HepG2 (cell line): ENCODE results near the gene TTC17. TPM values are rescaled to one million over a fixed set of nuclear protein-coding genes. Genes with fewer than 3 reads are reported as not detected.

Experiments used
- BHLHE40 ChIP-seq: IDR thresholded peaks from 2 replicates; pipeline ENCODE4 v1.6.1; 2011; ENCODE audit warnings: low read length, improper control_type of control experiment
- CC2D1A ChIP-seq: sonication (generic); formaldehyde crosslinking; IDR thresholded peaks from 2 replicates; pipeline ENCODE4 v1.8.1; 2023; ENCODE audit warnings: mild to moderate bottlenecking, missing genetic modification reagents
- DNMT1 ChIP-seq: sonication (generic); formaldehyde crosslinking; IDR thresholded peaks from 2 replicates; pipeline ENCODE4 v1.5.1; 2020; ENCODE audit warnings: mild to moderate bottlenecking, missing genetic modification reagents
- KAT8 ChIP-seq: IDR thresholded peaks from 2 replicates; pipeline ENCODE4 v1.6.1; 2016; ENCODE audit warnings: missing genetic modification reagents, missing compliant biosample characterization
- MTF2 ChIP-seq: sonication (generic); formaldehyde crosslinking; IDR thresholded peaks from 2 replicates; pipeline ENCODE4 v1.5.0; 2020; ENCODE audit warnings: missing genetic modification reagents, borderline replicate concordance
- MXD4 ChIP-seq: IDR thresholded peaks from 2 replicates; pipeline ENCODE4 v1.6.1; 2016; ENCODE audit warnings: mild to moderate bottlenecking, missing biosample characterization, missing genetic modification reagents
- NPAS2 ChIP-seq: sonication (generic); formaldehyde crosslinking; IDR thresholded peaks from 2 replicates; pipeline ENCODE4 v1.8.0; 2022; ENCODE audit warnings: mild to moderate bottlenecking, missing genetic modification reagents, borderline replicate concordance
- PHF21A ChIP-seq: sonication (generic); formaldehyde crosslinking; IDR thresholded peaks from 2 replicates; pipeline ENCODE4 v1.5.0; 2020; ENCODE audit warnings: mild to moderate bottlenecking, missing genetic modification reagents
- PHF5A ChIP-seq: IDR thresholded peaks from one replicate; pipeline ENCODE4 v1.6.1; 2018; ENCODE audit warnings: low read depth, missing genetic modification reagents; ENCODE audit not compliant: unreplicated experiment
- SRF ChIP-seq: IDR thresholded peaks from 2 replicates; pipeline ENCODE4 v1.6.1; 2011; ENCODE audit warnings: mild to moderate bottlenecking, low read depth, low read length, moderate library complexity
- TOE1 ChIP-seq: sonication (generic); formaldehyde crosslinking; IDR thresholded peaks from 2 replicates; pipeline ENCODE4 v1.4.0; 2020; ENCODE audit warnings: mild to moderate bottlenecking, missing genetic modification reagents
- ZC3H13 ChIP-seq: sonication (generic); formaldehyde crosslinking; IDR thresholded peaks from 2 replicates; pipeline ENCODE4 v1.8.1; 2023; ENCODE audit warnings: mild to moderate bottlenecking, missing genetic modification reagents, moderate library complexity
- ZNF101 ChIP-seq: sonication (generic); formaldehyde crosslinking; IDR thresholded peaks from 2 replicates; pipeline ENCODE4 v1.4.0; 2020; ENCODE audit warnings: mild to moderate bottlenecking, low read depth, missing genetic modification reagents, borderline replicate concordance
- ZNF138 ChIP-seq: sonication (generic); formaldehyde crosslinking; IDR thresholded peaks from 2 replicates; pipeline ENCODE4 v1.5.0; 2020; ENCODE audit warnings: mild to moderate bottlenecking, low read depth, missing genetic modification reagents
- ZNF367 ChIP-seq: sonication (generic); formaldehyde crosslinking; IDR thresholded peaks from 2 replicates; pipeline ENCODE4 v1.4.0; 2020; ENCODE audit warnings: missing genetic modification reagents, borderline replicate concordance
- ZNF44 ChIP-seq: sonication (generic); formaldehyde crosslinking; IDR thresholded peaks from 2 replicates; pipeline ENCODE4 v1.5.1; 2020; ENCODE audit warnings: mild to moderate bottlenecking, missing genetic modification reagents
- ZNF660 ChIP-seq: sonication (generic); formaldehyde crosslinking; IDR thresholded peaks from 2 replicates; pipeline ENCODE4 v1.5.1; 2020; ENCODE audit warnings: mild to moderate bottlenecking, low read depth, missing genetic modification reagents, borderline replicate concordance
- ZNF773 ChIP-seq: sonication (generic); formaldehyde crosslinking; IDR thresholded peaks from 2 replicates; pipeline ENCODE4 v1.4.0; 2020; ENCODE audit warnings: missing genetic modification reagents, borderline replicate concordance
- ZNF775 ChIP-seq: sonication (generic); formaldehyde crosslinking; IDR thresholded peaks from 2 replicates; pipeline ENCODE4 v1.4.0; 2020; ENCODE audit warnings: missing genetic modification reagents, mild to moderate bottlenecking, moderate library complexity, borderline replicate concordance
- ZNF878 ChIP-seq: sonication (generic); formaldehyde crosslinking; IDR thresholded peaks from 2 replicates; pipeline ENCODE4 v1.8.1; 2023; ENCODE audit warnings: mild to moderate bottlenecking, missing genetic modification reagents, moderate library complexity
- polyA plus RNA-seq, 8 experiments: library from polyadenylated mRNA; depleted of rRNA in 3 of 8; stranded (reverse) in 7 of 8; unstranded in 1 of 8; fragments of >200 nt; fragmentation: Illumina TruSeq in 4 of 8; extraction: Trizol in 4 of 8; gene quantifications; 2 replicates each; pipeline versions ENCODE4 v1.2.1 to v1.2.3, GENCODE V29; 2011 to 2016; ENCODE audit warnings: low read depth in 4 of 8, missing spikeins in 1 of 8, mixed read lengths in 1 of 8; ENCODE audit not compliant: insufficient read depth in 1 of 8
- total RNA-seq, 5 experiments: library from RNA; depleted of rRNA; stranded (reverse); fragments of >200 nt; fragmentation: Illumina TruSeq; extraction: Trizol; gene quantifications; 2 replicates each; pipeline ENCODE4 v1.2.3, GENCODE V29; 2016; ENCODE audit warnings: low read depth in 1 of 5
- TF ChIP-seq, protein P1 (sequence below): sonication (generic); formaldehyde crosslinking; IDR thresholded peaks from 2 replicates; pipeline ENCODE4 v1.8.0; 2022; ENCODE audit warnings: missing genetic modification reagents, mild to moderate bottlenecking, inconsistent platforms, borderline replicate concordance
- TF ChIP-seq, protein P2 (sequence below): sonication (generic); formaldehyde crosslinking; IDR thresholded peaks from 2 replicates; pipeline ENCODE4 v1.4.0; 2020; ENCODE audit warnings: missing genetic modification reagents, mild to moderate bottlenecking, borderline replicate concordance
- TF ChIP-seq, protein P3 (sequence below), 2 experiments: fragments of 450-650 bp in 1 of 2; sonication (generic) in 1 of 2; formaldehyde crosslinking; IDR thresholded peaks; 2 replicates each; pipeline versions ENCODE4 v1.5.0 to v1.8.0; 2020 to 2022; ENCODE audit warnings: mild to moderate bottlenecking in 1 of 2, missing genetic modification reagents in 1 of 2
- TF ChIP-seq, protein P4 (sequence below): sonication (generic); formaldehyde crosslinking; IDR thresholded peaks from 2 replicates; pipeline ENCODE4 v1.5.0; 2020; ENCODE audit warnings: missing genetic modification reagents

Gene TTC17
- total and polyA plus RNA-seq, 2 of the 13 experiments (the other 11 are each of a cell fraction or from before 2014, with no cell fraction given), result 55.9 to 99.7 TPM

DNA sequence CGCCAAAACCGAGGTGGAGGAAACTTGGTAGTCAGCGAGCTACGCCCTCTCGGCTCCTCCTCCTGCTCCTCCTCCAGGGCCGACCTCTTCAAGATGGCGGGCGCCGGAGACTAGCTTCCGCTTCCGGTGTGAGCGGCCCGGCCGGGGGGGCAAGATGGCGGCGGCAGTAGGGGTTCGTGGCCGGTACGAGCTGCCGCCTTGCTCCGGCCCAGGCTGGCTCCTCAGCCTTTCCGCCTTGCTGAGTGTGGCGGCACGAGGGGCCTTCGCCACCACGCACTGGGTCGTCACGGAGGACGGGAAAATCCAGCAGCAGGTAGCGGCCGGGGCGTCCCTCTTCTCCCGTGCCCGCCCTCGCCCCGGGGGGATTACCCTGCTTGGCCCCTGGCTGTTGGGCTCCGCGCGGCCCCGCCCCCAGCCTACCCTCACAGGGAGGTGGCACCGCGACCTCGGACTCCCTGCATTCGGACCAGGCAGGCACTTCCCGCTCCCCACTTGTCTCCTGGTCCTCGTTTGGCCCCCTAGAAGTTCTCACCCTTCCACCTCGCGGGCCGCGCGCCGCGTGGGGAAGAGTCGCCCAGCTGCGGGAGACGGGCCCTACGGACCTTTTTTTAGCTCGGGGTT lies at the start of gene TTC17 (continued):
- TF ChIP-seq, protein P1, sequence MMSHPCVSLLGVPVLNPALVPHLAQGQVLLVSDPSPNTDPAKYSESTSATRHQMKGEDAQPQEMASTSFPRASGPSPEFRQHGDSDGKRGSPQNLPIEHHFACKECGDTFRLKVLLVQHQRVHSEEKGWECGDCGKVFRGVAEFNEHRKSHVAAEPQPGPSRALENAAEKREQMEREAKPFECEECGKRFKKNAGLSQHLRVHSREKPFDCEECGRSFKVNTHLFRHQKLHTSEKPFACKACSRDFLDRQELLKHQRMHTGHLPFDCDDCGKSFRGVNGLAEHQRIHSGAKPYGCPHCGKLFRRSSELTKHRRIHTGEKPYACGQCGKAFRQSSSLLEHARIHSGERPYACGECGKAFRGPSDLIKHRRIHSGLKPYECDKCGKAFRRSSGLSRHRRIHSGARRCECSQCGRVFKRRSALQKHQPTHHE (CRISPR knock-in tag), result peak; percentile 96; the same call in 1 of the 2 replicates
- no peak for TF ChIP-seq ZNF773 (CRISPR knock-in tag)
- TF ChIP-seq ZNF775, result no peak
- no peak for TF ChIP-seq ZNF101 (CRISPR knock-in tag)
- TF ChIP-seq, protein P2, sequence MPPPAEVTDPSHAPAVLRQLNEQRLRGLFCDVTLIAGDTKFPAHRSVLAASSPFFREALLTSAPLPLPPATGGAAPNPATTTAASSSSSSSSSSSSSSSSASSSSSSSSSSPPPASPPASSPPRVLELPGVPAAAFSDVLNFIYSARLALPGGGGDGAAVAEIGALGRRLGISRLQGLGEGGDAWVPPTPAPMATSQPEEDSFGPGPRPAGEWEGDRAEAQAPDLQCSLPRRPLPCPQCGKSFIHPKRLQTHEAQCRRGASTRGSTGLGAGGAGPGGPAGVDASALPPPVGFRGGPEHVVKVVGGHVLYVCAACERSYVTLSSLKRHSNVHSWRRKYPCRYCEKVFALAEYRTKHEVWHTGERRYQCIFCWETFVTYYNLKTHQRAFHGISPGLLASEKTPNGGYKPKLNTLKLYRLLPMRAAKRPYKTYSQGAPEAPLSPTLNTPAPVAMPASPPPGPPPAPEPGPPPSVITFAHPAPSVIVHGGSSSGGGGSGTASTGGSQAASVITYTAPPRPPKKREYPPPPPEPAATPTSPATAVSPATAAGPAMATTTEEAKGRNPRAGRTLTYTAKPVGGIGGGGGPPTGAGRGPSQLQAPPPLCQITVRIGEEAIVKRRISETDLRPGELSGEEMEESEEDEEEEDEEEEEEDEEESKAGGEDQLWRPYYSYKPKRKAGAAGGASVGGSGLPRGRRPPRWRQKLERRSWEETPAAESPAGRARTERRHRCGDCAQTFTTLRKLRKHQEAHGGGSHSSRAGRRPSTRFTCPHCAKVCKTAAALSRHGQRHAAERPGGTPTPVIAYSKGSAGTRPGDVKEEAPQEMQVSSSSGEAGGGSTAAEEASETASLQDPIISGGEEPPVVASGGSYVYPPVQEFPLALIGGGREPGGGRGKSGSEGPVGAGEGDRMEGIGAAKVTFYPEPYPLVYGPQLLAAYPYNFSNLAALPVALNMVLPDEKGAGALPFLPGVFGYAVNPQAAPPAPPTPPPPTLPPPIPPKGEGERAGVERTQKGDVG (CRISPR knock-in tag), result peak; percentile 65; the same call in 1 of the 2 replicates
- no peak for TF ChIP-seq ZNF44 (CRISPR knock-in tag)
- TF ChIP-seq, protein P3, sequence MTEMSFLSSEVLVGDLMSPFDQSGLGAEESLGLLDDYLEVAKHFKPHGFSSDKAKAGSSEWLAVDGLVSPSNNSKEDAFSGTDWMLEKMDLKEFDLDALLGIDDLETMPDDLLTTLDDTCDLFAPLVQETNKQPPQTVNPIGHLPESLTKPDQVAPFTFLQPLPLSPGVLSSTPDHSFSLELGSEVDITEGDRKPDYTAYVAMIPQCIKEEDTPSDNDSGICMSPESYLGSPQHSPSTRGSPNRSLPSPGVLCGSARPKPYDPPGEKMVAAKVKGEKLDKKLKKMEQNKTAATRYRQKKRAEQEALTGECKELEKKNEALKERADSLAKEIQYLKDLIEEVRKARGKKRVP (CRISPR knock-in tag; IDR thresholded peaks at IDR 0.05), result peak in 1 of 2 experiments; percentile 70; a peak in 2 of 4 replicates
- no peak for TF ChIP-seq SRF
- peak; percentile 88; the same call in 1 of the 2 replicates for TF ChIP-seq ZNF138 (CRISPR knock-in tag)
- no peak for TF ChIP-seq MTF2 (CRISPR knock-in tag)
- TF ChIP-seq PHF5A (CRISPR knock-in tag), result no peak
- TF ChIP-seq ZNF660 (CRISPR knock-in tag), result no peak
- 0 out of 2 replicates have a peak, but pooled peaks have one; percentile 20 for TF ChIP-seq ZNF878
- peak; percentile 96 for TF ChIP-seq KAT8
- TF ChIP-seq NPAS2, result no peak
- TF ChIP-seq, protein P4, sequence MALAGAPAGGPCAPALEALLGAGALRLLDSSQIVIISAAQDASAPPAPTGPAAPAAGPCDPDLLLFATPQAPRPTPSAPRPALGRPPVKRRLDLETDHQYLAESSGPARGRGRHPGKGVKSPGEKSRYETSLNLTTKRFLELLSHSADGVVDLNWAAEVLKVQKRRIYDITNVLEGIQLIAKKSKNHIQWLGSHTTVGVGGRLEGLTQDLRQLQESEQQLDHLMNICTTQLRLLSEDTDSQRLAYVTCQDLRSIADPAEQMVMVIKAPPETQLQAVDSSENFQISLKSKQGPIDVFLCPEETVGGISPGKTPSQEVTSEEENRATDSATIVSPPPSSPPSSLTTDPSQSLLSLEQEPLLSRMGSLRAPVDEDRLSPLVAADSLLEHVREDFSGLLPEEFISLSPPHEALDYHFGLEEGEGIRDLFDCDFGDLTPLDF (CRISPR knock-in tag), result peak; percentile 72
- TF ChIP-seq TOE1 (CRISPR knock-in tag), result no peak; the same call in 1 of the 2 replicates
- TF ChIP-seq ZNF367 (CRISPR knock-in tag), result no peak
- TF ChIP-seq DNMT1 (CRISPR knock-in tag), result peak; percentile 60; the same call in 1 of the 2 replicates
- TF ChIP-seq BHLHE40, result no peak; the same call in 1 of the 2 replicates
- TF ChIP-seq ZC3H13 (CRISPR knock-in tag), result peak; percentile 51; the same call in 1 of the 2 replicates
- TF ChIP-seq CC2D1A (CRISPR knock-in tag), result no peak
- no peak for TF ChIP-seq PHF21A
- peak; percentile 55; the same call in 1 of the 2 replicates for TF ChIP-seq MXD4 (CRISPR knock-in tag)
